KMS-11 (cell line): ENCODE data around the gene BMP6.

ENCODE experiments used
- H2AFZ ChIP-seq: fragments of 200-600 bp; sonication (generic); 2 replicates; pipeline ENCODE4 v1.6.1; 2016; ENCODE audit warnings: antibody characterized with exemption, mixed run types, low read depth
- H3K27ac ChIP-seq: fragments of 200-600 bp; sonication (generic); 2 replicates; pipeline ENCODE4 v1.6.1; 2016; ENCODE audit warnings: mild to moderate bottlenecking, mixed run types
- H3K27me3 ChIP-seq: fragments of 200-600 bp; sonication (generic); 2 replicates; pipeline ENCODE4 v1.6.1; 2017; ENCODE audit warnings: mild to moderate bottlenecking, low read depth, mixed run types, moderate library complexity; ENCODE audit not compliant: insufficient read depth
- H3K36me3 ChIP-seq: fragments of 200-600 bp; sonication (generic); 2 replicates; pipeline ENCODE4 v1.6.1; 2017; ENCODE audit warnings: mild to moderate bottlenecking, mixed run types; ENCODE audit not compliant: insufficient read depth
- H3K4me1 ChIP-seq: fragments of 200-600 bp; sonication (generic); 2 replicates; pipeline ENCODE4 v1.6.1; 2016; ENCODE audit warnings: mild to moderate bottlenecking, low read depth, mixed run types; ENCODE audit not compliant: poor library complexity, severe bottlenecking
- H3K4me2 ChIP-seq: fragments of 200-600 bp; sonication (generic); 2 replicates; pipeline ENCODE4 v1.7.0; 2016; ENCODE audit warnings: mild to moderate bottlenecking, mixed run types
- H3K4me3 ChIP-seq: fragments of 200-600 bp; sonication (generic); IDR thresholded peaks from 2 replicates; pipeline ENCODE4 v1.6.1; 2017; ENCODE audit warnings: low read depth, low read length, mixed read lengths; ENCODE audit not compliant: insufficient read depth
- H3K79me2 ChIP-seq: fragments of 200-600 bp; sonication (generic); 2 replicates; pipeline ENCODE4 v1.6.1; 2016; ENCODE audit warnings: low read depth, mixed run types; ENCODE audit not compliant: insufficient read depth
- H3K9ac ChIP-seq: fragments of 200-600 bp; sonication (generic); 2 replicates; pipeline ENCODE4 v1.6.1; 2016; ENCODE audit warnings: mild to moderate bottlenecking, mixed run types
- H4K20me1 ChIP-seq: fragments of 200-600 bp; sonication (generic); 2 replicates; pipeline ENCODE4 v1.6.1; 2016; ENCODE audit warnings: mild to moderate bottlenecking, mixed run types; ENCODE audit not compliant: insufficient read depth
- TF ChIP-seq, protein P1 (sequence below): fragments of 200-600 bp; sonication (generic); conservative IDR thresholded peaks from 2 replicates; pipeline ENCODE4 v1.6.1; 2017; ENCODE audit warnings: low read depth, mild to moderate bottlenecking, antibody characterized with exemption, low read length, moderate library complexity, mixed read lengths

Gene BMP6

DNA sequence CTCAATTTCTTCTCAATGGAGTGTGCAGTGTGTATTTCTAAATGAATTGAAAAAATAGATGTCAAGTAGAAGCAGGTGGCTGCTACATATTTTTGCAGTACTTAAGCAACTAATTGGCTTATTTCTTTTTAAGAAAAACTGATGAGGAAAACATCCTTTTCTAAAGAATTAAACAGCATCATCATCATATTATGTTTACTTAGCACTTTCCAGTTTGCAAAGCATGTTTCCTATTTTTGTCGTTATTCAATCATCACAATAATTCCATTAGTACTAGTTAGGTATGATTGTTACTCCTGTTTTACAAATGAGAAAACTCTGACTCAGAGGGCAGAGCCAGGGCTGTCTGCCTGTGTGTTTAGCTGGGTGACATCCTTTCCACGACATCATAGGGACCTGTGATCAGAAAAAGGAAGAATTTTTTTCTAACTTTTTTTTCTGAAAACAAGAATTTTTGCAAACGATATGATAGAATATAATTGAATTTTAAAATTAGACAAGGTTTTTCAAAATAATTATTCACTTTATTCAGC, 22.7 kb upstream of the BMP6 start:
- no peak overlapping the region for H2AFZ ChIP-seq
- H4K20me1 ChIP-seq: no peaks in the 10 kb centered on the region
- H3K4me1 ChIP-seq: no peaks in the 10 kb centered on the region
- no peak overlapping the region for H3K4me3 ChIP-seq
- H3K79me2 ChIP-seq: no peaks in the 10 kb centered on the region
- H3K4me2 ChIP-seq: no peak overlapping the region
- no peak overlapping the region for H3K27ac ChIP-seq
- no peaks in the 10 kb centered on the region for H3K27me3 ChIP-seq
- H3K36me3 ChIP-seq: no peaks in the 10 kb centered on the region
- TF ChIP-seq, protein P1, sequence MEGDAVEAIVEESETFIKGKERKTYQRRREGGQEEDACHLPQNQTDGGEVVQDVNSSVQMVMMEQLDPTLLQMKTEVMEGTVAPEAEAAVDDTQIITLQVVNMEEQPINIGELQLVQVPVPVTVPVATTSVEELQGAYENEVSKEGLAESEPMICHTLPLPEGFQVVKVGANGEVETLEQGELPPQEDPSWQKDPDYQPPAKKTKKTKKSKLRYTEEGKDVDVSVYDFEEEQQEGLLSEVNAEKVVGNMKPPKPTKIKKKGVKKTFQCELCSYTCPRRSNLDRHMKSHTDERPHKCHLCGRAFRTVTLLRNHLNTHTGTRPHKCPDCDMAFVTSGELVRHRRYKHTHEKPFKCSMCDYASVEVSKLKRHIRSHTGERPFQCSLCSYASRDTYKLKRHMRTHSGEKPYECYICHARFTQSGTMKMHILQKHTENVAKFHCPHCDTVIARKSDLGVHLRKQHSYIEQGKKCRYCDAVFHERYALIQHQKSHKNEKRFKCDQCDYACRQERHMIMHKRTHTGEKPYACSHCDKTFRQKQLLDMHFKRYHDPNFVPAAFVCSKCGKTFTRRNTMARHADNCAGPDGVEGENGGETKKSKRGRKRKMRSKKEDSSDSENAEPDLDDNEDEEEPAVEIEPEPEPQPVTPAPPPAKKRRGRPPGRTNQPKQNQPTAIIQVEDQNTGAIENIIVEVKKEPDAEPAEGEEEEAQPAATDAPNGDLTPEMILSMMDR: no peak
- H3K9ac ChIP-seq: no peak overlapping the region

DNA sequence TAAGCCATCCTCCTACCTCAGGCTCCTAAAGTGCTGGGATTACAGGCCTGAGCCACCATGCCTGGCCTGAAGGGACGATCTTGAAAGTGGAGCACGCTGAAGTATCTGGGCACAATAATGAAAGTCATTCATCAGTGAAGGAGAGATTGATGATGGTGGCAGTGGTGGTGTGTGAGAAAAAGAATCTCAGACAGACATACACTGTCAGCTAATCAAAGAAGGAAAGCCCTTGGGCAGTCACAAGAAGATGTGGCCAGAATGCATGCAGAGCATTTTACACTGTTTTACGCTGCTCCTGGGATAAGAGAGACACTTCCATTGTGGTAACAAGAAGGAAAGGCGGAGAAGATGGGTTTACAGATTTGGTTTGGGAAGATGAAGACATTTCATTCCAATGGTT, 20.4 kb upstream of the BMP6 start:
- Histone ChIP-seq H3K4me3 (no peak overlapping the region), H3K27me3 (no peaks in the 10 kb centered on the region), H3K4me2 (no peak overlapping the region), H2AFZ (no peak overlapping the region), H3K4me1 (no peaks in the 10 kb centered on the region), H4K20me1 (no peaks in the 10 kb centered on the region), H3K9ac (no peak overlapping the region), H3K36me3 (no peaks in the 10 kb centered on the region), H3K27ac (no peak overlapping the region), H3K79me2 (no peaks in the 10 kb centered on the region)
- TF ChIP-seq, protein P1: no peak

- H3K4me2 ChIP-seq: no peak overlapping the region
- no peaks in the 10 kb centered on the region for H4K20me1 ChIP-seq
- H3K27ac ChIP-seq: no peak overlapping the region
- TF ChIP-seq, protein P1: no peak
- no peaks in the 10 kb centered on the region for H3K27me3 ChIP-seq
- no peaks in the 10 kb centered on the region for H3K4me1 ChIP-seq
- H3K4me3 ChIP-seq: no peak overlapping the region
- no peak overlapping the region for H3K9ac ChIP-seq
- H3K79me2 ChIP-seq: no peaks in the 10 kb centered on the region
- H3K36me3 ChIP-seq: no peaks in the 10 kb centered on the region
- no peak overlapping the region for H2AFZ ChIP-seq
Measured at GRCh38 chr6:7706269-7706668, 19.6 kb upstream of the BMP6 start.

GRCh38 chr6:7707787-7708186, 18.1 kb upstream of the BMP6 start:
- TF ChIP-seq, protein P1: no peak
- Histone ChIP-seq H3K36me3 (no peaks in the 10 kb centered on the region), H3K4me3 (no peak overlapping the region)

More at GRCh38 chr6:7707787-7708186, 18.1 kb upstream of the BMP6 start:
- Histone ChIP-seq H2AFZ (no peak overlapping the region), H3K4me1 (no peaks in the 10 kb centered on the region), H3K27me3 (no peaks in the 10 kb centered on the region), H3K4me2 (no peak overlapping the region), H4K20me1 (no peaks in the 10 kb centered on the region), H3K27ac (no peak overlapping the region), H3K79me2 (no peaks in the 10 kb centered on the region), H3K9ac (no peak overlapping the region)
